Esophagus muscularis mucosa (tissue), 4 donors: ENCODE data around the gene FNBP1. TPM values are rescaled to one million over a fixed set of nuclear protein-coding genes. Genes with fewer than 3 reads are reported as not detected.
"Not testable (repeated sequence)": the region's sequence is repeated elsewhere in the genome, so short reads cannot be mapped to it uniquely, and the experiment has no call there.

Experiments used
- DNase-seq: peaks from one replicate; pipeline ENCODE4 v3.0.0-alpha.2; 2017; ENCODE audit errors: extremely low spot score
- H3K27ac ChIP-seq, 4 donors: fragments of 200-600 bp; sonication (generic); replicated peaks in 1 of 4; 1 replicate in 3 of 4; 2 replicates in 1 of 4; pipeline ENCODE4 v1.5.1; 2016 to 2019; ENCODE audit warnings: mild to moderate bottlenecking in 1 of 4
- H3K27me3 ChIP-seq, 4 donors: fragments of 200-600 bp; sonication (generic); one replicate each; pipeline versions ENCODE4 v1.5.1 to v1.6.0; 2016 to 2019
- H3K36me3 ChIP-seq, 4 donors: fragments of 200-600 bp; sonication (generic); one replicate each; pipeline ENCODE4 v1.5.1; 2016 to 2019
- H3K4me1 ChIP-seq, 4 donors: fragments of 200-600 bp; sonication (generic); one replicate each; pipeline ENCODE4 v1.5.1; 2016 to 2019
- H3K4me3 ChIP-seq, 4 donors: fragments of 200-600 bp; sonication (generic); 1 replicate in 2 of 4; 2 replicates in 2 of 4; pipeline ENCODE4 v1.5.1; 2016 to 2019; ENCODE audit warnings: mild to moderate bottlenecking in 4 of 4, moderate library complexity in 1 of 4
- H3K9me3 ChIP-seq, 4 donors: fragments of 200-600 bp; sonication (generic); 1 replicate in 3 of 4; 2 replicates in 1 of 4; pipeline ENCODE4 v1.5.1; 2016 to 2019
- EP300 ChIP-seq: sonication (generic); formaldehyde crosslinking; IDR thresholded peaks from one replicate; pipeline ENCODE4 v1.6.1; 2017; ENCODE audit warnings: antibody characterized with exemption
- POLR2A ChIP-seq: fragments of 450-650 bp; IDR thresholded peaks from one replicate; pipeline ENCODE4 v1.6.1; 2017; ENCODE audit warnings: antibody characterized with exemption, moderate library complexity, mild to moderate bottlenecking, low read depth
- POLR2AphosphoS5 ChIP-seq, 2 donors: sonication (generic); formaldehyde crosslinking; IDR thresholded peaks; one replicate each; pipeline ENCODE4 v1.6.1; 2017; ENCODE audit warnings: antibody characterized with exemption in 2 of 2
- WGBS: methylation state at CpG from one replicate; pipeline ENCODE4 v1.1.5; 2018; 5-methylcytosine and 5-hydroxymethylcytosine counted together
- intact Hi-C: fragments of 100-400 bp; cut with DNase I; formaldehyde crosslinking; loops from one replicate; pipeline ENCODE4 v1.15.1; 2023
- total RNA-seq, 4 donors: library from RNA; depleted of rRNA; stranded (reverse); fragments of >200 nt; gene quantifications; one replicate each; pipeline versions ENCODE4 v1.1.0 to v1.2.1, GENCODE V29; 2016
- TF ChIP-seq, protein P1 (sequence below), 3 experiments: fragments of 200-600 bp in 2 of 3; fragments of 450-650 bp in 1 of 3; sonication (generic) in 2 of 3; IDR thresholded peaks; one replicate each; pipeline ENCODE4 v1.5.1; 2017 to 2019; ENCODE audit warnings: antibody characterized with exemption in 3 of 3, mild to moderate bottlenecking in 2 of 3, moderate library complexity in 1 of 3

The FNBP1 gene
- total RNA-seq, 4 donors from 2014 or later = 177 to 317 (median 254) TPM

DNA sequence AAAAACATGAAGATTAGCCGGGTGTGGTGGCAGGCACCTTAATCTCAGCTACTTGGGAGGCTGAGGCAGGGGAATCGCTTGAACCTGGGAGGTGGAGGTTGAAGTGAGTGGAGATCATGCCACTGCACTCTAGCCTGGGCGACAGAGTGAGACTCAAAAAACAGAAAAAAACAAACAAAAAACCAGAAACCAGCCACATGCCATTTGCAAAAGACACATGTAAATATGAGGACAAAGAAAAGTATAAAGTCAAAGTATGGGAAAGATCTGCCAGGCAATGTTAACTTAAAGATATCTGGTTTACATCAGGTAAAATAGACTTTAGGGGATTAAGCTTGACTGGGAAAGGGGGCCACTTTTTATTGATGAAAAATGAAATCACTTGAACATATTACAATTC lies 90.7 kb downstream of the FNBP1 start:
- DNase-seq = no peak
- Histone ChIP-seq H3K4me3 (no peak overlapping the region), H3K4me1 (peaks cover 0 to 64% (median 56%) of the 10 kb centered on the region in 4 donors), H3K27me3 (no peaks in the 10 kb centered on the region), H3K36me3 (peaks cover 10 to 52% (median 28%) of the 10 kb centered on the region in 4 donors), H3K9me3 (no peaks in the 10 kb centered on the region), H3K27ac (peak overlapping the region in 3 of 4 donors; percentile 20 to 82 (median 79))
- TF ChIP-seq, protein P1, sequence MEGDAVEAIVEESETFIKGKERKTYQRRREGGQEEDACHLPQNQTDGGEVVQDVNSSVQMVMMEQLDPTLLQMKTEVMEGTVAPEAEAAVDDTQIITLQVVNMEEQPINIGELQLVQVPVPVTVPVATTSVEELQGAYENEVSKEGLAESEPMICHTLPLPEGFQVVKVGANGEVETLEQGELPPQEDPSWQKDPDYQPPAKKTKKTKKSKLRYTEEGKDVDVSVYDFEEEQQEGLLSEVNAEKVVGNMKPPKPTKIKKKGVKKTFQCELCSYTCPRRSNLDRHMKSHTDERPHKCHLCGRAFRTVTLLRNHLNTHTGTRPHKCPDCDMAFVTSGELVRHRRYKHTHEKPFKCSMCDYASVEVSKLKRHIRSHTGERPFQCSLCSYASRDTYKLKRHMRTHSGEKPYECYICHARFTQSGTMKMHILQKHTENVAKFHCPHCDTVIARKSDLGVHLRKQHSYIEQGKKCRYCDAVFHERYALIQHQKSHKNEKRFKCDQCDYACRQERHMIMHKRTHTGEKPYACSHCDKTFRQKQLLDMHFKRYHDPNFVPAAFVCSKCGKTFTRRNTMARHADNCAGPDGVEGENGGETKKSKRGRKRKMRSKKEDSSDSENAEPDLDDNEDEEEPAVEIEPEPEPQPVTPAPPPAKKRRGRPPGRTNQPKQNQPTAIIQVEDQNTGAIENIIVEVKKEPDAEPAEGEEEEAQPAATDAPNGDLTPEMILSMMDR (IDR thresholded peaks at IDR 0.05) = no peak
- no peak for TF ChIP-seq EP300
- no peak for TF ChIP-seq POLR2AphosphoS5 (IDR thresholded peaks at IDR 0.05)
- TF ChIP-seq POLR2A = no peak
- intact Hi-C loops = no loop called here
- WGBS = 93% methylated on average over 3 of the region's 3 CpGs

DNA sequence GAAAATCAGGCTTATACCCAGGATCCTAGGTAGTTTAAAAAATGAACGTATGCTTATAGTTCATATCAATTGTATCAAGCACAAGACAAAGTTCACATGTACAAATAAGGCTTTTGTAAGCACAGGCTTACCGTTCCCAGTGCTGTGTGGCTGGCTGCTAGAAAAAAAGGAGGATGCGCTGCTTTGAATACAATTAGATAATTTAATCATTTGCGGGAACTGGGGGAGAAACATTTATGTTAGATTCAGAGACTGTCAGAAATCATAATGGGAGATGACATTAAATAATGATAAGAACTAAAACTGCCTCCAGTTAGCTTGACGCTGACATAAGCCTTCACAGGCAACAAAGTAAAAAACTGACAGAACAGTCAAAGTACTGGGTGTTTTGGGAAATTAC lies 93.2 kb downstream of the FNBP1 start:
- Histone ChIP-seq H3K27ac (peak overlapping the region; percentile 79 to 84 (median 82)), H3K4me3 (no peak overlapping the region), H3K4me1 (peaks cover 11 to 82% (median 73%) of the 10 kb centered on the region in 4 donors), H3K27me3 (no peaks in the 10 kb centered on the region), H3K36me3 (peaks cover 0 to 28% (median 13%) of the 10 kb centered on the region in 4 donors), H3K9me3 (no peaks in the 10 kb centered on the region)
- DNase-seq = no peak
- WGBS = 38% methylated on average over 5 of the region's 5 CpGs
- intact Hi-C loops = no loop called here
- TF ChIP-seq POLR2AphosphoS5 (IDR thresholded peaks at IDR 0.05) (no peak), EP300 (no peak), POLR2A (no peak)
- TF ChIP-seq, protein P1 (IDR thresholded peaks at IDR 0.05) = no peak

DNA sequence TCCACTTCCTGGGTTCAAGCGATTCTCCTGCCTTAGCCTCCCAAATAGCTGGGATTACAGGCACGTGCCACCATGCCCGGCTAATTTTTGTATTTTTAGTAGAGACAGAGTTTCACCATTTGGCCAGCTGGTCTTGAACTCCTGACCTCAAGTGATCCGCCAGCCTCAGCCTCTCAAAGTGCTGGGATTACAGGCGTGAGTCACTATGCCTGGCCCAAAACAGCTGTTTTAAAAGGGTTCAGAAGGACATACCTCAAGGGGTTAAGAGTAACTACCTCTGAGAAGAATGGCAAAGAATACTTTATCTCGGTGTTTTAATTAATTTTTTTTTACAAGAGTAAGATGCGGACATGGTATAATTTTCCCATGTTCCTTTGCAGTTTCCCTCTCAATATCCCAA lies 94.4 kb downstream of the FNBP1 start:
- peaks cover 15 to 83% (median 78%) of the 10 kb centered on the region in 4 donors for H3K4me1 ChIP-seq
- peak overlapping the region; percentile 79 to 84 (median 82) for H3K27ac ChIP-seq
- peak in 1 of 2 donors; percentile 24 for TF ChIP-seq POLR2AphosphoS5 (IDR thresholded peaks at IDR 0.05)
- H3K4me3 ChIP-seq, intact Hi-C loops, DNase-seq, H3K27me3 ChIP-seq, H3K9me3 ChIP-seq: not testable (repeated sequence)
- WGBS = 50% methylated on average over 7 of the region's 7 CpGs
- peaks cover 0 to 32% (median 15%) of the 10 kb centered on the region in 4 donors for H3K36me3 ChIP-seq

DNA sequence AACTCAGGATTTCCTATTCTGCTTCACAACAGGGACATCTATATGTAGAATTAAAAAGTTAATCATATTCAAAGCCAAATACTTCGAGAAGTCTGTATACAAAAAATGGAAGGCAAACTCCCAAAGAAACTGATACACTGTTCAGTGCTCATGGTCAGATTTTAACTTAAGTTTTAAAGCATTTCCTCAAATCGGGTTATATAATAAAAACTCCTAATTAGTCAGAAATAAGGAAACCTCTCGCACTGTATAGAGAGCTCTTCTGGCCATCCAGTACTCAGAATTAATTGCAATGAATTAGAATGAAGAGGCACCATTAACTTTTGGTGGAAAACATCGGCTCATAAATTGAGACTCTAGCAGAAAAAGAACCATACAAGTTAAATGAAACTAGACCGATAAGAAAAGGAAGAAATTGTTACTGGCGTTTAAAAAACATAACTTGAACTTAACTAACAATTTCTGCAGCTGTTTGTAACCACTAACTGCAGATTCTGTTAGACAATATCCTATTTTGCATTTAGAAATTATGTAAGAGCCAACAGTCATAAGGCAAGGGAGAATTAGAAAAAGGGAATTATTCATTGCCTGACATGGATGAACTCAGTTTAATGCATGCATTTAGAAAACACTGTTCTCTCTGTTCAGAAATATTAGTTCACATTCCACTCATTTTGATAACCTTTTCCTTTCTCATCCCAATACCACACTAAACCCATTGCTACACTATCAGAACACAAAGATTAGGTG lies 96.6 kb downstream of the FNBP1 start:
- WGBS = 60% methylated on average over 6 of the region's 6 CpGs
- H3K4me1 ChIP-seq = peaks cover 15 to 82% (median 73%) of the 10 kb centered on the region in 4 donors

DNA sequence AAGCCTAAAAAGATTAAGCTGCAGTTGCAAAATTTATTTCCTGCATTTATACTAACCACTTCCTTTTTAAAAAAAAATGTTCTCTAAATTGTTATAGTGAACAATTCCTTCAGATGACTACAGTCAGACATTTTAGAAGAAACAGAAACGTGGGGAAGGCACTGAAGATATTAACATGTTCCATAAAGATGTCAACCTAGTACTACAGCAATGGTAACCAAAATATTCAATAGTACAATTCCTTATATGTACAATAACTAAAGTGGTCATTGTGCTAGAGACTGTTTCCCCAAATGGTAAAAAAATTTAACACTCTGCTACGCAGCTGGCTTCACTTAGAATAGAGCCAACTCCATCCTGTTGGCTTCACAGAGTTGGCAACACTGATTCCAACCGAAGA lies 97.7 kb downstream of the FNBP1 start:
- intact Hi-C loops = no loop called here
- 23% methylated on average over 3 of the region's 3 CpGs for WGBS
- TF ChIP-seq, protein P1 (IDR thresholded peaks at IDR 0.05) = no peak
- peak in 1 of 2 donors; percentile 79 for TF ChIP-seq POLR2AphosphoS5 (IDR thresholded peaks at IDR 0.05)
- Histone ChIP-seq H3K9me3 (peaks cover 0 to 6% (median 0%) of the 10 kb centered on the region in 4 donors), H3K27me3 (no peaks in the 10 kb centered on the region), H3K27ac (peak overlapping the region; percentile 79 to 84 (median 82)), H3K4me1 (peaks cover 15 to 73% (median 63%) of the 10 kb centered on the region in 4 donors), H3K4me3 (no peak overlapping the region), H3K36me3 (peaks cover 0 to 21% (median 3%) of the 10 kb centered on the region in 4 donors)
- no peak for DNase-seq

More for the DNA sequence above, 96.6 kb downstream of the FNBP1 start:
- Histone ChIP-seq H3K9me3 (peaks cover 0 to 6% (median 0%) of the 10 kb centered on the region in 4 donors), H3K4me3 (no peak overlapping the region), H3K36me3 (peaks cover 0 to 25% (median 5%) of the 10 kb centered on the region in 4 donors), H3K27me3 (no peaks in the 10 kb centered on the region), H3K27ac (peak overlapping the region; percentile 79 to 84 (median 82))
- TF ChIP-seq EP300 (no peak), POLR2AphosphoS5 (IDR thresholded peaks at IDR 0.05) (no peak), POLR2A (no peak)
- TF ChIP-seq, protein P1 (IDR thresholded peaks at IDR 0.05) = no peak
- no peak for DNase-seq
- intact Hi-C loops = no loop called here
